KBM-7 (cell line): Measurements from ENCODE around the gene PDCD2.
"Not testable (repeated sequence)": the region's sequence is repeated elsewhere in the genome, so short reads cannot be mapped to it uniquely, and the experiment has no call there.

Experiments used
- DNase-seq: peaks from one replicate; pipeline ENCODE4 v3.0.0-alpha.2; 2015
- in situ Hi-C: fragments of 300-500 bp; cut with MboI; formaldehyde crosslinking; loops from 2 replicates; pipeline ENCODE4 v1.14.3; 2020; ENCODE audit warnings: low sequenced_read_pairs, low pct_unique_long_range_greater_than_20kb, mixed read lengths

Gene PDCD2

GRCh38 chr6:170553534-170554012, 30.9 kb downstream of the PDCD2 start:
- DNase-seq: no peak
- in situ Hi-C loops: no loop called here

DNA sequence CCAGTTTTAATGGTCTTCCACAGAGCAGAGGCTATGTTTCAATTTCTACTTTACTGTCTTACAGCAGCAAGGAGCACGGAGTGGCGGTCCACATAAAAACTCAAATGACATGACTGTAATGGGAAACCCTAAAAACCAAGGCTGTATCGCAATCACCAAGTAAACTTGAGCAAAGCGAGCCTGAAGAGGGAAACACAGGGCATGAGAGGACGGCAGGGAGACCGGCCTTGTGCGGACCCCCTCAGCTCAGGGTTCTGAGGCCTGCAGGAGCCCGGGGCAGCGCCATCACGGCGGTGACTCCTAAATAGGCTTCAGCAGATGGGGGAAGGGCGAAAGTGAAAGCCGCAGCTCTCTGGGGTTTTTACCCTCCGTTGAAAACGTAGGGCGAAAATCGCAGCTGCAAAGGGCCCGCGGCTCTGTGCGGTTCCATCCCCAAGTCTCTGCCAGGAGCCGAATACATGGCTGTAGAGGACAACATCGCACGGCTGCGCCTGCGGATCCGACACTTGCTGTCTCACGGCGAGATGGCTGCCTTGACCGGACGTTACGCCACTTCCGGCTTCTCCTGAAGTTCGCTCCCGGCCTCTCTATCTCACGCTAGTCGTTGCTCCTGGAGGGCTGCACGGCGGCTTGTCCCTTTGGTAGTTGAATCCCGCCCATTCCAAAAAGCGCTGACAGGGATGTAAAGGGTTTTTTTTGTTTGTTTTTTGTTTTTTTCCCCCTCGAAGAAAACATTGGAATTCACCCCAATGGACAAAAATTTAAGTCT, 31.5 kb downstream of the PDCD2 start, which contains the start of gene PSMB1:
Gene PSMB1 (minus strand): TSS at position 543 of the 769 bp plus-strand sequence. CDS start 65 bp downstream, at position 478.
- in situ Hi-C loops: no loop called here
- peak; percentile 91 for DNase-seq

- DNase-seq: no peak
- in situ Hi-C loops: no loop called here
Measured at GRCh38 chr6:170545405-170545804, 39.0 kb downstream of the PDCD2 start.

DNA sequence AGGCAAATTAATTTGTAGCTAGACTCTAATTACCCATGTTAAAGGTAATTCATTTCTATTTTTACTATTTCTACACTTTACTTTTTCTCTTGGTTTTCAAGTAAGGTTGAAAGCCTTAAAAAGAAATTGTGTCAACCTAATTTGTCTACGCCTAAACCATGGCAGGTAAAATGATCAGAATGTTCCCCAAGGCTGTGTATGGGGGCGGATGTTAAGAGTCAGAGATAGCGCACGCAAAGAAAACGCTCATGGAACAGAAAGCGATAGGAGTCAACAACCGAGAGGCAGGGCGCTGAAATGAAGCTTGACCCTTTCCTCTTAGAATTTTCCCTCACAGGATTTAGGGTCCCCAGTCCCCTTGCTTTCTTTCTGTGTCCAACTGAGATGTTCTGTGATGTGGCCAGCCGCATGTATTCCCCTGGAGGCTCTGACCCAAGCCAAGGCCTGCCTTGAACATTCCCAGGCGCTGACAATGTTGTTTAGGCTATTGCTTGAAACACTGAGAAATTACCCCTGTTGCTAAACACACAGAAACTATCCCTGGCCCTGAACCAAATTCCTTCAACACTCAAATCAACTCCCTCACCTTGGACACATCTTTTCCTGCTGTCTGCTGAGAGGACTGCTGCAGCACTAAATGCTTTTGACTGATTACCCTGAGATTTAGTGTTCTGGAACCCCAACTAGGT, 42.3 kb downstream of the PDCD2 start:
- DNase-seq: no peak
- in situ Hi-C loops: no loop called here

DNA sequence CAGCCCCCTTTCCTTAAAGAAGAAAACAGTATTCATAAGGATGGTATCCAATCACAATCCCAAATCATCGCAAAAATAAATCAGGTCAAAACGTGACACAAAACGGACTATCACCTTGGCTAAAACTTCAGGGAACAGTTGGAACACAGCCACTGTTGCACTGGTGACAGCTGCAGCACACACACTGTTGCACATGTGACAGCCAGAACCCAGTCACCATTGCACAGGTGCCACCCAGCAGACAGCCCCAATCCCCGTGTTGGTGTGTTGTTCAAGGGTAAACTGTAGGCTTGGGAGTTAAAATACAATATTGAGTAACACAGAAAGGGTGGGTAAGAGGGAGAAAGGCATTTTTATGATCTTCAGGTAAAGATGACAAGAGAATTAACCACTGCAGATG, 47.1 kb downstream of the PDCD2 start:
- in situ Hi-C loops: no loop called here
- DNase-seq: no peak

DNA sequence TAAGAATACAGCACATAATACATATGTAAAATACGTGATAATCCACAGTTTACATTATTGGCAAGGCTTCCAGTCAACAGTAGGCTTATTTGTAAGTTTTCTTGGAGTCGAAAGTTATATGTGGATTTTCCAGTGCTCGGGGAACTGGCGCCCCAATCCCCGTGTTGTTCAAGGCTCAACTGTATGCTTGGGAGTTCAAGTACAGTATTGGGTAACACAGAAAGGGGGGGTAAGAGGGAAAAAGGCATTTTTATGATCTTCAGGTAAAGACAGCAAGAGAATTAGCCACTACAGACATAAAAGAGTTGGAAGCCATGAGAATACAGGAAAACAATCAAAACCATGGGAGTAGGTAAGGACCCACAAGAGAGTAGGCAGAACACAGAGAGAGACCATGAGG, 47.8 kb downstream of the PDCD2 start:
- in situ Hi-C loops: no loop called here
- no peak for DNase-seq

DNA sequence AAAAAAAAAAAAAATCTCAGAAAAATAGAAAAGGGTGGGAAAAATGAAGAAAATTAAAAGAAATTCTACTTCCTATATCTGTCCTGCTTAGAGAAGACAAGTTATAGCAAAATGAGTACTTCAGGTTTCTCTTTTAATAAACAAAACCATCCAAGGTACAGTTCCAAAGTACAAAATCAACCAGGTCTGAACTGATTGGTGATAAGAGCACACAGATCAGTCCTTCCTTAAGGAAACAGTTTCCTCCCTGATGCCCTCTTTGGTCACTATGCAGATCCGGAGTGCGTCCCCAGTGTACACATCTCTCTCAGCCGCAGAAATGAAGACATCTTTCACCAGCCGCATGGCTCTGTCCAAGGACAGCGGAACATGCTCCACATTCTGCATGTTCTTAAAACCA, 49.4 kb downstream of the PDCD2 start:
- in situ Hi-C loops: no loop called here
- DNase-seq: no peak

GRCh38 chr6:170533792-170534191, 50.6 kb downstream of the PDCD2 start:
- no peak for DNase-seq
- in situ Hi-C loops: no loop called here

GRCh38 chr6:170532867-170533488, 51.5 kb downstream of the PDCD2 start:
- in situ Hi-C loops: no loop called here
- no peak for DNase-seq

DNA sequence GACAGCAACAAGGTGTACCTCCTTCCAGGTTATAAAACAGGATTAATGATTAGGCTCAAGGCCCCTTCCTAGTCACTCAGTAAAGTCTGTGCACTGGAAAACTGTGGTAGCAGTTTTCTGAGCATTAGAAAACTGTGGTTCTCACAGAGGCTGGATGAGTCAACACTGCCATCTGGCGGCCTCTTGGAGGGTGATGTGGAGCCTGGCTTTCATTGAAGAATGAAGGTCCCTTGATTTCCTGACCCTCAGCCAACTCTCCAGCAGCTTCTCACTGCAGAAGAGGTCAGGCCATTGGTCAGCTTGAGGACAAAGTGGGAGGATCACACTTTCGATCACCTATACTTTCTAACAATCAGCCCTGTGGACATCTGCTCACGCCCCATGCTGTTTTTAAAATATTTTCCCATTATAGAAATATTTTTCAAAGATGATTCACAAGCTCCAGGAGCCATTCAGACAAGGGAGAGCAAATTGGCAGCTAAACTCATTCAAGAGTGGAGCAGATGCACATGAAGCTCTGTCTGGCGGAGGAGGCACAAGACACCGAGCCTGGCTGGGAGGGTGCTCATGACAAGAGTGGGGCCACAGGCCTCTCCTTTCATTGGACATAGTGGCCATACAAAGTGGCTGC, 54.5 kb downstream of the PDCD2 start:
- DNase-seq: peak; percentile 68
- in situ Hi-C loops: no loop called here

- in situ Hi-C loops, DNase-seq: not testable (repeated sequence)
Measured at GRCh38 chr6:170527995-170528394, 56.4 kb downstream of the PDCD2 start.

DNA sequence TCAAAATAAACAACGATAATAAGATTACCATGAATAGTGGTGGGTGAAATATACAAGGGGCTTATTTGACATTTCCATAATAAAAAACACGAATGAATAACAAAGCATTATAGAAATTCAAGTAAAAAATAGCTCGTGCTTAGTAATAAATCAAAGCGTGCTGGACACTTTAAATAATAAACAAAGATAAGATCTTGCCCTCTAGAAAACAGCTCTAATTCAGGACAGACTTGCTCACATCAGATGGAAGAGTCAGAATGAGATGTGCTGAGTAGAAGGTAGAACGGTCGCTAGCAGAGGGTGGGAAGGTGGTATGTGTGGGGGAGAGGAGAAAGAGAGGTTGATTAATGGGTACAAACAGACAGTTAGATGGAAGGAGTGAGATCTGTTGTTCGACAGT, 58.6 kb downstream of the PDCD2 start:
- DNase-seq: no peak
- in situ Hi-C loops: no loop called here
